Osteoblast (primary cell): ENCODE results near the gene TIMP2. TPM values are rescaled to one million over a fixed set of nuclear protein-coding genes. Genes with fewer than 3 reads are reported as not detected.
A peak's percentile ranks its signal among the peaks of the same experiment; 100 is the strongest.

Experiments
- DNase-seq: peaks from one replicate; pipeline ENCODE4 v3.0.0; 2011; ENCODE audit warnings: low spot score, mixed read lengths; ENCODE audit not compliant: insufficient read length; ENCODE audit errors: missing footprints
- H2AFZ ChIP-seq: 2 replicates; pipeline ENCODE4 v1.6.0; 2011; ENCODE audit warnings: mild to moderate bottlenecking, low read length
- H3K27ac ChIP-seq: 2 replicates; pipeline ENCODE4 v1.5.1; 2011; ENCODE audit warnings: mild to moderate bottlenecking, low read depth, low read length, moderate library complexity
- H3K27me3 ChIP-seq: 2 replicates; pipeline ENCODE4 v1.6.0; 2012; ENCODE audit warnings: mild to moderate bottlenecking, control low read depth, inconsistent platforms, low read length, moderate library complexity; ENCODE audit not compliant: insufficient read depth
- H3K36me3 ChIP-seq: 2 replicates; pipeline ENCODE4 v1.5.1; 2011; ENCODE audit warnings: mild to moderate bottlenecking, low read length, control low read depth, moderate library complexity; ENCODE audit not compliant: insufficient read depth
- H3K4me1 ChIP-seq: 2 replicates; pipeline ENCODE4 v1.5.1; 2011; ENCODE audit warnings: mild to moderate bottlenecking, low read length, control low read depth, moderate library complexity; ENCODE audit not compliant: insufficient read depth
- H3K4me2 ChIP-seq: 2 replicates; pipeline ENCODE4 v1.6.0; 2011; ENCODE audit warnings: mild to moderate bottlenecking, low read length; ENCODE audit not compliant: insufficient read depth
- H3K4me3 ChIP-seq: fragments of 200-600 bp; sonication (generic); 3 replicates; pipeline ENCODE4 v1.5.1; 2012; ENCODE audit warnings: mild to moderate bottlenecking, low read length, inconsistent platforms; ENCODE audit not compliant: insufficient read depth
- H3K79me2 ChIP-seq: 2 replicates; pipeline ENCODE4 v1.6.0; 2012; ENCODE audit warnings: mild to moderate bottlenecking, low read length, control low read depth, inconsistent platforms; ENCODE audit not compliant: insufficient read depth
- H3K9me3 ChIP-seq: 2 replicates; pipeline ENCODE4 v1.5.1; 2011; ENCODE audit warnings: low read depth, low read length, control low read depth
- H4K20me1 ChIP-seq: 2 replicates; pipeline ENCODE4 v1.6.0; 2012; ENCODE audit warnings: mild to moderate bottlenecking, low read length, control low read depth; ENCODE audit not compliant: insufficient read depth
- CTCF ChIP-seq: IDR thresholded peaks from 2 replicates; pipeline ENCODE4 v1.5.1; 2011; ENCODE audit warnings: mild to moderate bottlenecking, low read depth, low read length, moderate library complexity; ENCODE audit errors: extremely low read depth
- total RNA-seq: library from RNA; depleted of rRNA; stranded (reverse); fragments of >200 nt; gene quantifications from 2 replicates; pipeline ENCODE4 v1.2.3, GENCODE V29; 2012

Gene TIMP2
- total RNA-seq, 1 donor = 164 TPM

- Histone ChIP-seq H2AFZ (no peak overlapping the region), H3K4me2 (no peak overlapping the region), H3K4me3 (no peak overlapping the region), H3K4me1 (peaks cover 41% of the 10 kb centered on the region), H3K36me3 (no peaks in the 10 kb centered on the region), H3K9me3 (no peaks in the 10 kb centered on the region), H3K27ac (no peak overlapping the region), H3K27me3 (no peaks in the 10 kb centered on the region), H4K20me1 (peaks cover 80% of the 10 kb centered on the region), H3K79me2 (peaks cover 90% of the 10 kb centered on the region)
- TF ChIP-seq CTCF = no peak
- DNase-seq = peak; percentile 60
These were observed 4.7 kb downstream of the TIMP2 start for GRCh38 chr17:78920528-78920927.

- peaks cover 86% of the 10 kb centered on the region for H4K20me1 ChIP-seq
- peaks cover 41% of the 10 kb centered on the region for H3K4me1 ChIP-seq
- peak; percentile 75 for DNase-seq
- peaks cover 4% of the 10 kb centered on the region for H3K36me3 ChIP-seq
- H3K27ac ChIP-seq = no peak overlapping the region
- no peaks in the 10 kb centered on the region for H3K9me3 ChIP-seq
- TF ChIP-seq CTCF = no peak
- H2AFZ ChIP-seq = no peak overlapping the region
- H3K27me3 ChIP-seq = no peaks in the 10 kb centered on the region
- H3K4me2 ChIP-seq = no peak overlapping the region
- no peak overlapping the region for H3K4me3 ChIP-seq
- H3K79me2 ChIP-seq = peaks cover 95% of the 10 kb centered on the region
These were observed 5.2 kb downstream of the TIMP2 start for GRCh38 chr17:78919861-78920450.

- DNase-seq = no peak
These were observed 6.2 kb downstream of the TIMP2 start for GRCh38 chr17:78918979-78919378.

More at GRCh38 chr17:78918979-78919378, 6.2 kb downstream of the TIMP2 start:
- Histone ChIP-seq H3K4me2 (no peak overlapping the region), H3K4me3 (no peak overlapping the region), H3K27me3 (no peaks in the 10 kb centered on the region), H3K79me2 (peaks cover 92% of the 10 kb centered on the region), H3K4me1 (peaks cover 41% of the 10 kb centered on the region), H2AFZ (no peak overlapping the region), H3K27ac (no peak overlapping the region), H3K36me3 (peaks cover 5% of the 10 kb centered on the region), H4K20me1 (peaks cover 86% of the 10 kb centered on the region), H3K9me3 (no peaks in the 10 kb centered on the region)
- TF ChIP-seq CTCF = no peak
